CD4-positive, alpha-beta T cell treated with Interleukin-15 for 1 hour (primary cell): ENCODE measurements around the gene CAMTA1.

Source experiments
- DNase-seq: peaks from one replicate; pipeline ENCODE4 v3.0.0-alpha.2; 2020

The CAMTA1 gene

GRCh38 chr1:7222695-7223015, 437.4 kb downstream of the CAMTA1 start:
- DNase-seq, result no peak

GRCh38 chr1:7223334-7224080, 438.3 kb downstream of the CAMTA1 start:
- no peak for DNase-seq

- DNase-seq, result no peak
Measured at GRCh38 chr1:7224081-7224534, 438.9 kb downstream of the CAMTA1 start.

DNA sequence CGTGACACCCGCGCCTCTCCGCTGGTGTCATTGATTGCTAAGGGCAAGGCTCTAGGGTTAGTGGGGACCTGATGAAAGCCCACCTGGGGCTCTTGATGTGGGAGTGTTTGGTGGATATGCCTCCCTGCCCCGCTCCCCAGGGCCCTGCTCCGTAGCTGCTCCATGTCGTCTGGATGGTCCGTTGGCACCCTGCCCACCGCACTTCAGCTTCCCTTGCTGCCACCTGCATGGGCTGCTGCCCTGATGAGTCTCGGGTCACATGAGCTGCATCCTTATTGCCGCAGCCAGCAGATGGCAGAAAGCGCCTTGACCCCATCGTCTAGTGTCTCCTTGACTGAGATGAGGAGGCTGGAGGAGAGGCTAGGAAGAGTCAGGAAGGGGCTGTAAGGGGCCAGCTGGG, 439.4 kb downstream of the CAMTA1 start:
- no peak for DNase-seq

DNA sequence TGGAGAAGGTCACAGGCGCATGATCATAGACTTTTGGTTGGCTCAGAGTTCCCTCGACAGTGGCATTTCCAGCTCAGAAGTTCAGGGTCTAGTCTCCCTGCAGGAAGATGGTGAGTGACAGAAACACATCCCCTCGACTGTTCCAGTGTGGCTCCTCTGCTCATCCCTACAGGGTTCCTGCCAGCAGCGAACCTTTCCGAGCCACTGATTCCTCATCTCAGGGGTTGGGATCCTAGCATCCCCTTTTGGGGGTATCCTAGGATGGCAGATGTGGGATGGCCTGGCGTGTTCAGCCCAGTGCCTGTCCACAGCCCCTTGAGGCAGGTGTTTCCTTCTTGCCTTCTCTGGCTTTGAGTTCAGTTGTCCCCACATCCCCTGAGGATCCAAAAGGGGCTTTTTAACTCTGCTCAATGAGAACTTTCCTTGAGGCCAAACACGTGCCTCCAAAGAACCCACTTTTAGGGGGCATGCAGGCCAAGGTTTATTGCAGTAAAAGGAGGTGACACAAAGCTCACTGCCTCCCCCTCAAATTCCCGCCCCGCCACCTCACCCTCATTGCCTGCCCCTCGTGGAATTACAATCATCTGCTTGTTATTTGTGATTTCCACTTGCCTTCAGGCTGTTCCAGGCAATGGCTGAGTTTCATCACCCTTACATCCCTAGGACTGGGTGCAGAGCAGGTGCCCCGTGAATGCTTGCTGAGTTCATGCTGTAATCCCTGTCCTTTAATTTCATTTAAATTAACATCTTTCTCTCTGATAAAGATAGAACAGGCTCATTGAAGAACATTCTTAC, 440.7 kb downstream of the CAMTA1 start:
- no peak for DNase-seq

GRCh38 chr1:7227654-7228053, 442.4 kb downstream of the CAMTA1 start:
- DNase-seq, result no peak

DNA sequence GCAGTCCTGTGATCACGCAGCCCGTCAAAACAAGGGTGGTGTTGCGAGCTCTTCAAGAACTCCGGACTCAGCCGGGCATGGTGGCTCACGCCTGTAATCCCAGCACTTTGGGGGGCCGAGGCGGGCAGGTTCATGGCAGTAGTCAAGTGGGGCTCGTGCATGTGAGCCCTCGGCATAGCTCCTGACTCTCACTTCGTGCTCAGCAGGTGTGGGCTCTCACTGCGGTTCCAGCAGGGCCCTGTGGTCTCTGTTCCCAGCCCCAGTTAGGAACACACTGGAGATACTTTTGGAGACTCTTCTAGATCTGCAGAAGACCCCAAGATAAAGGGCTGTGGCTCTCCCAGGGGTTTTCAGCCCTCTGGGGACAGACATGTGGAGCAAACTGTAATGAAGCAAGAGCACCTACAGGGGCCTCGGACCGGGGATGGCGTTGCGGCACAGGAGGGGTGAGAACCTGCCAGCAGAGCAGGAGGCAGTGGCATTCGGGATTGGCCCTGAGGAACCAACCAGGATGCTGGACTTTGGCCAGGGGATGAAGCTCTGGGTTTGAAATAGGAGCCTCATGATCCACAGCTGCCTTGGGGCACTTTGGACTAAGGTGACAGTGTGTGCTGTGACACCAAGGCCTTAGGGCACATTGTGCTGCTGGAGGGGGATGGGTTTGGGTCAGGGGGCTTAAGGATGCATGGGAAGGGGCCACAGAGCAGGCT, 443.2 kb downstream of the CAMTA1 start:
- DNase-seq, result no peak

GRCh38 chr1:7229186-7229585, 443.9 kb downstream of the CAMTA1 start:
- no peak for DNase-seq

DNA sequence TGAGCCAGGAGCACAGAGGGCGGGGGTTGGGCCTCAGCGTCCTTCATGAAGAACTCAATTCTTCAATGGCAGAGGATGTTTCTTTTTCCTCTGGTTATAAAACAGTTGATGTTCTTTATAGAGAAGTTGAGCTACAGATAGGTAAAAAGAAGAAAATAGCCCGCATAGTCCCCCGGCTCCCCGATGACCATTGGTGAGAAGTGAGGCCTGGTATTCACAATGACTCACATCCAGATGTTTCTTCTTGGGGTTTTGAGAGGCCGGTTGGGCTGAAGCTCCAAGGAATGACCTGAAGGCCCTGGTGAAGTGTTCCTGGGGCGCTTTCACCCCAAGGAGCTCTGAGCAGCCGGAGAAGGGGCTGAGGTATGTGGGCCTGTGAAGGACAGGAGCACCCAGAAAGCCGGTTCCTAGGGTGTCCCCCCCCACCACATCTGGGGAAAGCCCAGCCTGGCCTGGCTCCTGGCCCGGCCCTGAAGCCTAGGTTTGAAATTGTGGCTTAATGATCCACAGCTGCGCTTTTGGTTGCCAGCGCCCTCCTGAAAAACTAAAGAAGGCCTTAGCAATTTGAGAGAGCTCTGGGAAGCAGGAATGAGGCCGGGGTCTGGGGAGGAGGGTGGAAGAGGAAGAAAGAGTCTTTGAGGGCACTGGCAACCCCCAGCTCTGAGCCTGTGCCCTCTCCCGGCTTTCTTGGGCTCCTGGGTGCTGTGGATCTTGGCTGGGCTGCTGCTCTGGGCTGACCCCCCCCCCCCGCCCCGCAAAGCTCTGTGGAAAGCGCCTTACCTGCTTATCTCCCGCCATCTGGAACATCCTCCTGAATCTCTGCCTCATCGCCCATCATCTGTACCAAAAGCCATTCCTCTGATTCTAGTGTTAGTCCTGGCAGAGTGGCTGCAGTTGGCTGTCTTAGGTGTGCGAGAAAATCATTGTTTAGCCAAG, 444.7 kb downstream of the CAMTA1 start:
- DNase-seq, result no peak

GRCh38 chr1:7232441-7233236, 447.4 kb downstream of the CAMTA1 start:
- DNase-seq, result no peak

GRCh38 chr1:7233237-7233540, 447.9 kb downstream of the CAMTA1 start:
- no peak for DNase-seq

DNA sequence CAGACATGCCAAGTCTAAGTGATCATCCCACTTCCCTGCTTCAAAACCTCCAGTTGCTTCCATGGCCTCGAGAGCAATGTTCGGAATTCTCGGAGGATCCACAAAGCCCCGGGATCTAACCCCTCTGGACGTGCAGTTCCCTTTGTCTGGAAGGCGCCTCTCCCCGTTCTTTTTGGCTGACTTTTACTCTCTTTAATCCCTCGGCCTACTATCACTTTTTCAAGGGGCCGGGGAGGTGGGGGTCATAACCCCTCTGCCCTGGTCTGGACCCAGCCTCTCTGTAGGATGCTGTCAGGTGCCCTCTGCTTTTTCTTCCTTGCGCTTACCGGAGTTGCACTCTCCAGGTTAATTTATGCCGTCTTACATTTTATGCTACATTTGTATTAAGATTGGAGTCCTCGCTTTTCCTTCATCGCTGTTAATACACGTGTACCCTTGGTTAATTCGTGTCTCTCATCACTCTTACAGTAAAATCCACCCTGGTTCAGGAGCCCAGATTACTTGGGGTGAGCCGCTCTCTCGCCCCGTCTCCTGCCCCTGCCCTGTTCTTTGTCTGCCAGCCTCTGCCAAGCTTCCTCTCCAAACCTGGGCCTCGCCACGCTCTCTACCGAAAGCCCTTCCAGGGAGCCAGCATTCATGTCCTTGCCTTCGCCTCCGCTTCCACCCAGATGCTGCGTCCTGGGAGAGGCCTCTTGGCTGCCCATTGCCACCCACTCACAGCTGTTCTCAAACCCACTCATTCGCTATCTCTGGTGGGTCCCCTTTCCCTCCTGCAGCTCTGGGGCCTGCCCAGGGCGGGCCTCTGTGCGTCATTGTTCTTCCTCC, 448.6 kb downstream of the CAMTA1 start:
- no peak for DNase-seq

- DNase-seq, result no peak
Measured at GRCh38 chr1:7234471-7234755, 449.2 kb downstream of the CAMTA1 start.

- DNase-seq, result no peak
Measured at GRCh38 chr1:7235871-7236517, 450.7 kb downstream of the CAMTA1 start.

GRCh38 chr1:7236844-7237515, 451.7 kb downstream of the CAMTA1 start:
- DNase-seq, result no peak

- DNase-seq, result no peak
Measured at GRCh38 chr1:7247158-7247557, 461.9 kb downstream of the CAMTA1 start.

DNA sequence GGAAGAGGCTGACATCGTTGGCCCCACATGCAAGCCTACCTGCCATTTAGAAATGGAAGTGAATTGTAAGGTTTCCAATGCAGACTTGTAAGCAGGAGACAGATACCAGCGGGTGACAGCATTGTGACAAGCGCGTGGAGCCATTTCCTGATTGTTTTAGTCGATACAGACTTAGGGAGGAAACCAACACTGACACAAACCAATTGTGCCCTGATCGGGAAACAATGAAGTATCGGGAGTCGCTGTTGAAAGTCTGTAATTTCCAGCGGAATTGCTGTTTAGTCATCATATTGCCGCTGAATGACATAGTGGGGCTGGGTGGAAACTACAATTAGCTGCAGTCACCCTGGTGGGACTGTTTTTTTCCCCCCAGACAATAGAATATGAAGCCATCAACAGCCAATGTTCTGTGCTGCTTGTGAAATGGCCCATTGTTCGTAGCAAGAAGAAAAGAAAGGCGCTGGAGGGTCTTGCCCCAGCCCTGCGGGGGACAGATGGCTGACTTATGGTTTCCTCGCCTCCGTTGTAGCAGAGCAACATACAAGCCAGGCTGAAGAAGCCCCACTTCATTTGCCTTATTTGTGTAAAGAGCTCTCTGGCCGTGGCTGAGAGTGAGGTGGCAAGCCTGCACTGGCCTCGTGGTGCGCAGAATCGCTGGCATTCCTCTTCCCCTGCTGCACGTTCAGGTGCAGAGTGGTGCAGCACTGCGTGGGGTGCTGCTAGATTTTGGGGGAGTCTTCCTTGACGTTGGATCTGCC, 462.7 kb downstream of the CAMTA1 start:
- DNase-seq, result no peak

DNA sequence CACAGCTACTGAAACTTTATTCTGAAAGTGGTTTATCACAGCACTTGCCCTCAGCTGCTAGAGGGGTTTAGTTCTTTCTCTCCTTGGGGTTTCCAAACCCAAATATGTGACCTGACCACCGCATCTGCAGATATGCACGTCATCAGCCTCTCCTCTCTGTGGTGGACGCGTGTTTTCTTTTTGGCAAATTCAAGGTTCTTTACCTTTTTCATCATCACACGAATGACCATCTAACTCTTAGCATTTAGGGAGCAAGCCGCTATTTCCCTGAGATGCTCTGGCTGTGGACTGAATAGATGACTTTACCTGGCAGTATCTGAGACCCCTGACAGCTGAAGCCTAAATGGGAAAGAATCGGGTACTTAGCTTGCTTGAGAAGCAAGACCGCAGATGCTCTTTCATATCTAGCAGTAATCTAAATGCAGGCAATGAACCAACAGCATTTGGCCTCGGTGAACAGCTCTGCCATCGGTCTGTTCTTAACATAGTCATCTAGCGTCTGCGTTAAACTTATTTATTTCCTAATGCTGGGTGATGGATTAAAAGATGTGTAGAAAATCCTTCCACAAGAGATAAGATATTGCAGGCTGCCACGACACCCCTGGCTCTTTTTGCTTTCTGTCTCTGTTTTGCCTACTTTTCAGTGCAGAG, 463.4 kb downstream of the CAMTA1 start:
- DNase-seq, result no peak

DNA sequence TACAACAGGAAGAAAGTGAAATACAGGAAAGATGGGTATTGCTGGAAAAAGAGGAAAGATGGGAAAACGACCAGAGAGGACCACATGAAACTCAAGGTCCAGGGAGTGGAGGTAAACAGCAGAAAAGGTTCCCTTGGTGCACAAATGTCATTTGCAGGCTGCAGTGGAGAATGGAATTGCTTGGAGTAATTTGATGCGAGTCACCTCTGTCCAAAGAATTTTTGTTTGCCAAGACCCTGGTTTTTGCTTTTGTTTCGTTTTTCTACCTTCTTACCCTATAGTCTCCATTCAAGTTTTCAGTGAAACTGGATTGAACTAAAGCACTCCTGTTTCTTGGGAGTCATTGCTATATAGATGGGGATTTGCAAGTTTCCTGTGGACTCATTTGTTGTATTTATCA, 464.3 kb downstream of the CAMTA1 start:
- no peak for DNase-seq
